G401 (cell line): ENCODE data around the gene CILP. TPM values are rescaled to one million over a fixed set of nuclear protein-coding genes. Genes with fewer than 3 reads are reported as not detected.
"Not testable (repeated sequence)": the region's sequence is repeated elsewhere in the genome, so short reads cannot be mapped to it uniquely, and the experiment has no call there.

ENCODE experiments used
- DNase-seq: peaks from one replicate; pipeline ENCODE4 v3.0.0-alpha.2; 2015; ENCODE audit warnings: low spot score
- in situ Hi-C: cut with HindIII; loops from 2 replicates; pipeline ENCODE4 v1.10.0; 2016; ENCODE audit warnings: low sequenced_read_pairs, mixed read lengths
- total RNA-seq: library from RNA; depleted of rRNA; stranded (reverse); fragments of >200 nt; shearing (Covaris generic); gene quantifications from 2 replicates; pipeline ENCODE4 v1.2.3, GENCODE V29; 2014; rRNA removed

CILP gene, protein sequence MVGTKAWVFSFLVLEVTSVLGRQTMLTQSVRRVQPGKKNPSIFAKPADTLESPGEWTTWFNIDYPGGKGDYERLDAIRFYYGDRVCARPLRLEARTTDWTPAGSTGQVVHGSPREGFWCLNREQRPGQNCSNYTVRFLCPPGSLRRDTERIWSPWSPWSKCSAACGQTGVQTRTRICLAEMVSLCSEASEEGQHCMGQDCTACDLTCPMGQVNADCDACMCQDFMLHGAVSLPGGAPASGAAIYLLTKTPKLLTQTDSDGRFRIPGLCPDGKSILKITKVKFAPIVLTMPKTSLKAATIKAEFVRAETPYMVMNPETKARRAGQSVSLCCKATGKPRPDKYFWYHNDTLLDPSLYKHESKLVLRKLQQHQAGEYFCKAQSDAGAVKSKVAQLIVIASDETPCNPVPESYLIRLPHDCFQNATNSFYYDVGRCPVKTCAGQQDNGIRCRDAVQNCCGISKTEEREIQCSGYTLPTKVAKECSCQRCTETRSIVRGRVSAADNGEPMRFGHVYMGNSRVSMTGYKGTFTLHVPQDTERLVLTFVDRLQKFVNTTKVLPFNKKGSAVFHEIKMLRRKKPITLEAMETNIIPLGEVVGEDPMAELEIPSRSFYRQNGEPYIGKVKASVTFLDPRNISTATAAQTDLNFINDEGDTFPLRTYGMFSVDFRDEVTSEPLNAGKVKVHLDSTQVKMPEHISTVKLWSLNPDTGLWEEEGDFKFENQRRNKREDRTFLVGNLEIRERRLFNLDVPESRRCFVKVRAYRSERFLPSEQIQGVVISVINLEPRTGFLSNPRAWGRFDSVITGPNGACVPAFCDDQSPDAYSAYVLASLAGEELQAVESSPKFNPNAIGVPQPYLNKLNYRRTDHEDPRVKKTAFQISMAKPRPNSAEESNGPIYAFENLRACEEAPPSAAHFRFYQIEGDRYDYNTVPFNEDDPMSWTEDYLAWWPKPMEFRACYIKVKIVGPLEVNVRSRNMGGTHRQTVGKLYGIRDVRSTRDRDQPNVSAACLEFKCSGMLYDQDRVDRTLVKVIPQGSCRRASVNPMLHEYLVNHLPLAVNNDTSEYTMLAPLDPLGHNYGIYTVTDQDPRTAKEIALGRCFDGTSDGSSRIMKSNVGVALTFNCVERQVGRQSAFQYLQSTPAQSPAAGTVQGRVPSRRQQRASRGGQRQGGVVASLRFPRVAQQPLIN
- total RNA-seq: not detected in 2 replicates

DNA sequence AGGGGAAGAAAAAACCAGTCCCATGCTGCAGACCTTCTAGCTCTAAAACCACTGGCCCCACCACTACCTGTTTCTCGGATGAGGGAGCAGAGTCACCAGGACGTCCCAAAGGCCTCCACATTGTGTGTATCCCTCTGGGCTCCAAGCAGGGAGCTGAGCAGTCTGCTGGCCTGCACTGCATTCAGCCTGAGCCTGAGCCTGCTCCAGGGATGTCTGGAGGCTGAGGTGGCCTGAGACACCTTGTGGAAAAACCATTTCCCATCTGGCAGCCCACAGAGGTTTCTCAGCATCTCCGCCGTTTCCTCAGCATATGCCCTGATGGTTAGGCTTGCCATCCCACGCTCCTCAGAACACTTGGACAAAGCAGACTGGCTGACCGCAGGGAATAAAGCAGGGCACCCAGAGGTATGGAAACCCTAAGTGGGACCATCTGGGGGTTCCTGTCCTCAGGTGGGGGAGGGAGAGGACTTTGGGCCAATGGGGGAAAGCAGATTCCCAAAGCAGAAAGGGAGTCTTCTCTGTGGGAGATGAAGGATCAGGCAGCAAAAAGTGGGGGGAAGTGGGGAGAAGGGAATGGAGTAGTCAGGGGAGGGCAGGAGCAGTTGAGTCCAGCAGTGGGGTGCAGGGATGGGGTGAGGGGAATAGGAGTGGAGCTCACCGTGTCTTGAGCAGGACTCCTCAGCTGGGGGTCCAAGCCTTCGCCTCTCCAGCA, at the start of gene CILP:
Gene CILP (minus strand): TSS at position 704 of the 712 bp plus-strand sequence. CDS start 1,718 bp downstream, outside the sequence.
- in situ Hi-C loops: no loop called here
- DNase-seq: no peak

DNA sequence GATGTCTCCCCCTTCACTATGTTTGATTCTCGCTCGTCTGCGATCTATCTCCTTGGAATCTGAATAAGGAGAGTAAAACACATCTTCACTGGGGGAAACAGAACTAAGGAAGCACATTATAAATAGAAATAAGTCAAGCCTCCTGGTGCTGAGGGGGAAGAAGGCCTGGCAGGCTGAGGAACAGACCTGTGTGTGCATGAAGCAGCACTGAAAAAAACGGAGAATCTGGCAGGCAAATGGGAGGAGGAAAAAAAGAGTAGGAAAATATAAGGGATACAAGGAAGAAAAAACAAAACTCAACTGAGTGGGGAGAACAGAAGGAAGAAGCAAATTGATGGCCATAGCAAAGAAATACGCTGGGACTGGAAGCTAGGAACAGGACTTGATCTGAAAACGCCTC, 49.7 kb upstream of the CILP start:
- in situ Hi-C loops: no loop called here

DNA sequence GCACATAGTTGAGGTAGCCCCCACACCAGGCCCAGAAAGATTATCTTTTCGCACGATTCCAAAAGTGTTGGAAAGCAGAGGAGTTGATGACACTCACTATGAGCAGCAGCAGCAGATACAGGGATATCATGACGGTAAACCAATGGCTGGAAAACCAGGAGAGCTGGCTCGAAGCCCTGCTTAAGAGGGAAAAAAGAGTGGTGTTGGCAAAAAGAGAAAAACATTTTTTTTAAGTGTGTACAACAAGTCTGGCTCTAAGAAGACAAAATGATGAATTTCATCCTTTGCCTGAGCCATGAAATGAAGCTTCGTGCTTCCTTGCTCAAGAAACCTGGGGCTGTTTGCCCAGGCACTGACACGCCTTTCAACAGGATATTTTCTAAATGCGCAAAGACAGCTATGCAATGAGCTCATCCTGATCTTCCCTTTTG, 48.1 kb upstream of the CILP start:
- in situ Hi-C loops: no loop called here
- DNase-seq: no peak

More for the DNA sequence above, 49.7 kb upstream of the CILP start:
- DNase-seq: no peak

DNA sequence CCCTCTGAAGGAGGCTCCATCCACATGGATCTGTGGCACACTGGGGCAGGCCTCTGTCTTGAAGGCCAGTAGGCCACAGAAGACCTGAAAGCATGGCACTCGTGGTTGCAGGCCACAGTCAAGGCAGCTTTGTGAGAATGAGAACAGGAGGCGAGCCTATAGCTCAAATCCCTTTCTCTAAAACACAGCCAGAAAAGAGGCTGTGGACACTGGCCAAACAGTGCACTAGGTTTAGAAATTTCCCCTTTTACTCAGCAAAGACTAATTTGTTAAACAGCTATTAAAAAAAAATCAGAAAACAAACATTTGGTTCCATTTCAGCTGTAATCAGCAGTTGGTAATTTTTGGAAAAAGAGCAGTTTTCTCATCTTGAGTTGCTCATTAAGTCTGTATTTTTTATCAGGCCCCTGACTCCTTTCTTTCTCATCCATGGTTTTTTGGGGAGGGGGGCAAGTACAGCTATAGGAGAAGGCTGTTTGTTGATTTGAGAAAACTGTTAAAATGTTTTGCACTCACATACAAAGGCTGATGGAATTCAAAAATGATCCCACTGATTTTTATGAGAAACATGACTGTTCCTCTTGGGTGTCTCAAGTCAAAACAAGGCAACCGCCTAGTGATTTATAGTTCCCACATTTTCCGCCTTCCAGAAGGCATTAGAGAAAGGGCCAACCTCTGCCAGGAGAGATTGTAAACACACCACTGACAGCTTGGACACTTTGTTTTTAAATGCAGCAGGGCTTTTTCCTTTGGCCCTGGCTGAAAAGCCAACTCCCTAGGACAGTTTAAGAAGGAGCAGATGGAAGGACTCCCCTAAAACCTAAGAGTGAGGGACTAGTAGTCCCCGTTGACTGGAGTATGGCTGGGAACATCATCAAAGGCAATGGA, 47.3 kb upstream of the CILP start:
- in situ Hi-C loops: no loop called here
- no peak for DNase-seq

DNA sequence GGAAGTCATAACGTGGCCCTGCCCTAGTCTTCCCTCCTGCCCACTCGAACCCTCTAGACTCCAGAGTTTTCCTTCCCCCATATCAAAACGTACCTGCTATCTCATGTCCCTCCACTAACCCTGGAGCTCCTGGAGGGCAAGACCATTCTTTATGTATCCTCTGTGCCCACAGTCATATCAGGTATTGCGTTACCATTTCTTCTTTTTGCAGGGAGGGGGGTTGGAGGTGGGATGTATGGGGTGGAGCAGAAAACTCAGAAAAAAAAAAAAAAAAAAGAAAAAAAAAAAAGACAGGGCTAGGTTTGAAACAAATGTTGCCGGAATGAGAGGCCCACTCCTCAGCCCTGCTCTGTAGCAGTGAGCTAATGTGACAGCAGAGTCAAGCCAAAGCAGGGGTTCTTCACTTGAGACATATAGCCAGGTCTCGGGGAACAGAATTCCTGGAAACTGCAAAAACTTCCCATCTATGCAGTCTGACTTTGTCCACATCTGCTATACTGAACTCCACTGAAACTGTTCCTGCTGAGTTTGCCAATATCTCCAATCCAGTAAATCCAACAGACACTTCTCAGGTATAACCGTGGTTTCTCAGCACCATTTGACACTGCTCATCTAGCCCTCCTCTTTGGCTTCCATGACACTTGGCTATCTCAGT, 44.3 kb upstream of the CILP start:
- no peak for DNase-seq
- in situ Hi-C loops: no loop called here

DNA sequence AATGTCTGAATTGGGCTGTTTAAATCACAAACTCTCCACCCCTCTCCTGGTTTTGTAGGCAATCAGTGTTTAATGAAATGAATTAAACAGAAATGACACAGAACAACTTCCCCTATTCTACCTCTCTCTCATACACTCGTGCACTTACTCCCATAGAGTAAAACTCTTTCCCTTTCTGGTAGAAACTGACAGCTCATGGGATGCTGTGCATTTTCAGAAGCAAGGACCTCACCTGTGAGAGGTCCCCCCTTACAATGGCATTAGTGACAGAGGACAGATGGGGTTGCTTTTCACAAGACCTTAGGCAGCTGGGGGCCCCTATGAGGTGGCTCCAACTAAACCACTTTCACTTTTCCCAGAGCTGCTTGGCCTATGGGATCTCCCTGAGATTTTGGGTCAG, 43.5 kb upstream of the CILP start:
- no peak for DNase-seq
- in situ Hi-C loops: no loop called here

DNA sequence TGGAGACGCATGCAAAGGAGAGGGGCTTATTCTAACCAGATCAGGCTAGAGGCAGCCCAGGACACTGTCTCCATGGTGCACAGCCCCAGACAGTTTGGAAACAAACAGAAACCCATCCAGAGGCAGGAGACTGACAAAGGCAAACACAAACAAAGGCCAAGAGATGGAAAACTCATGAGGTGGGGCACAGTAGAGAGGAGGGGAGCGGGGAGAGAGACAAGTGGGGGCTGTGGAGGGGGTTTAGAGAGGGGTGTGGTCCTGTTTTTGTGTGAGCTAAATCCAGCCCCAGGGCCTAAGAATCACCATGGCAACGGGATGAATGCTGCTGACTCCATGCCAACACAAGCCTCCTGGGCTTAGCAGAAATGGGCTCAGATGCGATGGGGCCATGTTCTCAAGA, 43.1 kb upstream of the CILP start:
- in situ Hi-C loops: no loop called here

DNA sequence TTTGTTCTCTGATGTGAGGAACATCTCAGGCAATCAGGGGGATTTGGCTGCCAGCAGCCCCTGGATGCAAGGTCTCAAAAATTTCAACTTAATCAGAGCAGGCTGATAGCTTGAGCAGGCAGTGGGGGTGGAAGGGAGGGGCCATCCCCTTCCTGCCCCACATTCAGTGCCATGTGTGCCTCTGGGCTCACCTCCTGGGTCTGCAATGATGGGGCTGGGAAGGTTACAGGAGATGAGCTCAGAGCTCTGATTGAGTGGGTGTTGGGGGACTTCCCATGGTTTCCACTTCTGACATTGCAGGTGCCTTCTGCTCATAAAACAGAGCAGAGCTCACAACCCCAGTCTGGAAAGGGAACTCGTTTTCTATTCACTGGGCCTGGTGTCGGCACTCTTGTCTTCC, 38.4 kb upstream of the CILP start:
- in situ Hi-C loops: no loop called here

More for the DNA sequence above, 43.1 kb upstream of the CILP start:
- no peak for DNase-seq

DNA sequence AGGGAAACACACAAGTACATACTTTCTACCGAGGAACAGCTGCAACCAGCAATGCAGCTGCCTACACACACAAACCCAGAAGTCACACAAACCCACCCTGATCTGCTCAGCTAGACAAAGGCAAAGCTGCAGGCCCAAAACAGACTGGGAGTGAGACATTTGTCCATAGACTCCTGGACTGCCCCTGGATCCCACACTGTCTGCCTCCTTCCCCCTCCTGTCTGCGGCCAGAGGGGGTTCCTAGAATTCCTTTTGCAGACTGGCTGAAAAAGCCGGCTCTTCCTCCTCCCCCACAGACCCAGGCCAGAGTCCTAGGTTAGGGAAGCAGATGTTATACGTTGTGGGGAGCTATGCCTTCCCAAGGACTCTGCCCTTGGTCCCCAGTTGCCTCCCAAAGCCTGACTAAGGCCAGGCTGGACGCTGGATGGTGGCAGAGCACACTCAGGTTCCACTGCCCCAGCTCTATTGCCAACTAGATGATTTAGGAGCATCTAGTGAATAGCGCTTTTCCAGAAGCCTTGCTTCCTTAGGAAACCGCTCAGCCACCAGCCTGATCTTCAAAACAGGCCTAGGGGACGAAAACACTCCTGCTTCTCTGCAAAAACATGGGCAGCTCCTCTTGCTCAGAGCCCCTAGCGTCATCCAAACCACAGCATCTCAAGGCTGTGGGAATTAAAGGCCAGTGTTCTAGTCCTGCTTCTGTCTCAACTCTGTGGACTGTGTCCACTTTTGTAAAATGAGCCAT, 37.4 kb upstream of the CILP start:
- DNase-seq: no peak
- in situ Hi-C loops: no loop called here

More for the DNA sequence above, 38.4 kb upstream of the CILP start:
- no peak for DNase-seq

DNA sequence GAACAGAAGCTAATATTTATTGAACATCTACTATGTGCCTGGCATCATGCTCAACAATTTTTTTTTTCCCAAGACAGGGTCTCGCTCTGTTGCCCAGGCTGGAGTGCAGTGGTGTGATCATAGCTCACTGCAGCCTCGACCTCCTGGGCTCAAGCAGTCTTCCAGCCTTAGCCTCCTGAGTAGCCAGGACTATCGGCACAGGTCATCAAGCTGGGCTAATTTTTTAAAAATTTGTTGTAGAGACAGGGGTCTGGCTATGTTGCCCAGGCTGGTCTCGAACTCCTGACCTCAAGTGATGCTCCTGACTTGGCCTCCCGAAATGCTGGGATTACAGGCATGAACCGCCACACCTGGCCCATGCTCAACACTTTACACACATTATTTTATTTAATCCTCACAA, 35.7 kb upstream of the CILP start:
- in situ Hi-C loops: no loop called here
- DNase-seq: no peak

DNA sequence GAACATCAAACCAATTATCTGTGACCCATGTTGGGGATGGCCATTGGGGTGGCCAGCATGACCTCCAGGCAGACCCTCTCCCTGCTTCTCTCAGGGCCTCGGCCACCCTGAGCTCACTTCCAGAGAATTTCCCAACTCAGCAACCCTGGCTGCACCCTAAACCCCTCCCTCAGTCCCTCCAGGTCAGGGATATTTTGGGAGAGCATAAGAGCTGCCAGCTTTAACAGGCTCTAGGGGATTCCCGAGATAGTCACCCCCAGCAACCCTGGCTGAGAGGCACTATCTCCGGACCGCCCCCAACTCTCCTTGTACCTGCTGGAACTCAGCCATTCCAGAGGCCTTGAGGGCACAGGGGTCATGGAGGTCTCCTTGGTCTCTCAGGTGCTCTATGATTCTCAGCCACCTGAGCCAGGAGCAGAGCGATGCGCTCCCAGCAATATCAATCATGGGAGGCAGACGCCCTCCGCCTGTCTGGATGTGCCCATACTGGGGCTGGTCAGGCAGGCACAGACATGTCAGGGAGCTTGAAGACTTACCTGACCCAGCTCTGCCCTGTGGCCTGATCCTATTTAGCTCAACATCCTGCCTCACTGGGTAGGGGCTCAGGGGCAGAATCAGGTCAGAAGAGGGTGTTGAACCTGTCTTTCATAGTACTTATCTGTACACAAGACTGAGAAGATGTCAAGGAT, 34.9 kb upstream of the CILP start:
- in situ Hi-C loops: no loop called here
- no peak for DNase-seq

DNA sequence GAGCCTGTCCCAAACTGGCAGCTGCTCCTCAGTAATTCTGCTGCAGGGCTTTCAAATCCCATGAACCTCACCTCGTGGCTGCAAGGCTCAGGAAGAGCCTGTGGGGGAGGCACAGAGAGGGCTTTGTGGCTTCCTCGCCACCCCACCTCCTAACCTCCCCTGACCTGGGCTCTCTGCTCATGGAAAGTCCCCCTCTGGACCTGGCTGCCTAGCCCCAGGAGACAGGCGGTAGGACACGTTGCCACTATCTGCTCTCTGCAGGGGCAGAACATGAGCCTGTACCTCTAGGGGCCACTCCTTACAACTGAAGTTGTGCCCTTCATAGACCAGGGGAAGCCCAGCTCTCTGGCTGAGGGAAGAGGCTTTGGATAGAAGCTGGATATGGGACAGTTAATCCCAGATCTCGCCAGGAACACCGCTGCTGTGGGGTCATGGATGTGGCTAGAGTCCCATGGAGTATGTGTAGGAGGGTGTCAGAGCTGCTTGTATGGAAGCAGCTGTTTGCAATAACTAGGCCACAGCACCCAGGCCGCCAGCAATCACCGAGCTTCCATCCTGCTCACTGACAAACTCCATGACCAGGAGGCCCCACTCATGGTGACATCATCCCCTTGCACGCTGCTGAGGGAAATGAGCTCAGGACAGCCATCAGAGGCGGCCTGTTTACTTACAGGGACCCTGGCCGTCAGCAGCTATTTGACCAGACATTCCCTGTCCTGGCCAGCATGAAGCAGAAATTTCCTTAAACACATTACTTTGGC, 34.0 kb upstream of the CILP start:
- no peak for DNase-seq
- in situ Hi-C loops: no loop called here

DNA sequence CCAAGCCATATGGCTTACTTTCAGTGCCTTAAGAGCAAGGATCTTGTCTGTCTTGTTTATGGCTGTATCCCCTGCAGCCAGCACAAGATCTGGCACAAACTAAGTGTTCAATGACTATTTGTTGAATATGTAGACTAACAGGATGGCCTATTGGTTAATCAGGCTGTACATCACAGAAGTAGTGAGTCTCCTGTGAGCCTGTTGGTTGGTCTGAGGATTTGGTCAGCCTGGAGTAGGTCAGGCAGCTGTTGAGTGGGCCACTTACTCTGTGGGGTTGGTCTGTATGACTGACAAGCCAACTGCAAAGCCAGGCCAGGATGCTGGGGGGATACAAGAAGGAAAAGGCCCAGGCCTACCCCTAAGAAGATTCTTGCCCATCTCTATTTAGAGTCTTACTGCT, 33.4 kb upstream of the CILP start:
- in situ Hi-C loops: no loop called here
- no peak for DNase-seq

DNA sequence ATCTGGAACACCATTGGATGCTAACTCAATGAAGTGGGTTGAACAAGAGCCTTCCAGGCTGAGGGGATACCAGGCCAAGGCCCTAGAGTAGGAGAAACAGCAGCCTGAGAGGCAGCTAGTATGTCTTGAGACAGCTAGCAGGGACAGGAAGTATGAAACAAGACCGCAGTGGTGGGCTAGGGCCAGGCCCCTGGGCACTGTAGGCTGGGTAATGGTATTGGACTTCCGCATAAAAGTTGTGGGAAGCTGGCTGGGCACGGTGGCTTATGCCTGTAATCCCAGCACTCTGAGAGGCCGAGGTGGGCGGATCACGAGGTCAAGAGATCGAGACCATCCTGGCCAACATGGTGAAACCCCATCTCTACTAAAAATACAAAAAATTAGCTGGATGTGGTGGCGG, 25.2 kb upstream of the CILP start:
- DNase-seq, in situ Hi-C loops: not testable (repeated sequence)

DNA sequence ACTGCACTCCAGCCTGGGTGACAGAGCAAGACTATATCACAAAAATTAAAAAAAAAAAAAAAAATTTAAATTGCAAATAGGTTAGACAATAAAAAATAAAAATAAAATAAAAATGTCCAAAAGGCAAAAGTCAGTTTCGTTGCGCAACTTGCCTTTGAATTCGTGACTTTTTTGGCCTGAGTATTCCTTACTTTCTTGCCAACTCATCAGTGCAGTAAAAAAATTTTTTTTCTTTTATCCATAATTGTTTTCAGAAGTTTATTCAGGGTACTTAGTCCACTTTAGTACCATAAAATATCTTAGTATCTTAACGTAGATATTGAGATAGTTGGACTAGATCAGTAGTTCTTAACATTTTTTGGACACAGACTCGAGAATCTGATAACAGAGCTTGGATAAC, 22.4 kb upstream of the CILP start:
- DNase-seq: no peak
- in situ Hi-C loops: no loop called here

DNA sequence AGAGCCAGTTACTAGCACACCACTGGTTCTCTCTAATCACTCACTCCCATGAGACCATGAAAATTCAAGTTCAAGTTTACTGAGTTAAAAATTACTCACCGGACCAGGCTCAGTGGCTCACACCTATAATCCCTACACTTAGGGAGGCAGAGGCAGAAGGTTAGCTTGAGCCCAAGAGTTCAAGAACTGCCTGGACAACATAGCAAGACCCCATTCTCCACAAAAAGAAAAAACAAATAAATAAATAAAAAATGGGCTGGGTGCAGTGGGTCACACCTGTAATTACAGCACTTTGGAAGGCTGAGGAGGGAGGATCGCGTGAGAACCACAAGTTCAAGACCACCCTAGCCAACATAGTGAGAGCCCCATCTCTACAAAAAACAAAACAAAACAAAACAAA, 21.2 kb upstream of the CILP start:
- in situ Hi-C loops: no loop called here
- DNase-seq: no peak
